NCI-H2107 treated with DMSO at 0.1 percent for 48 hours (cell line): ENCODE results near the gene EPS15.
"Not testable (repeated sequence)": the region's sequence is repeated elsewhere in the genome, so short reads cannot be mapped to it uniquely, and the experiment has no call there.

Experiments used
- DNase-seq: peaks from one replicate; lab custom pipeline; 2025; ENCODE audit not compliant: unreplicated experiment; lab: John Stamatoyannopoulos, UW

EPS15 gene

GRCh38 chr1:51474832-51475620 is 44.0 kb downstream of the EPS15 start:
- DNase-seq, result not testable (repeated sequence)

GRCh38 chr1:51473331-51474115 is 45.5 kb downstream of the EPS15 start:
- DNase-seq, result no peak

GRCh38 chr1:51472359-51472758 is 46.7 kb downstream of the EPS15 start:
- no peak for DNase-seq

GRCh38 chr1:51469518-51469917 is 49.5 kb downstream of the EPS15 start:
- no peak for DNase-seq

- no peak for DNase-seq
Measured at GRCh38 chr1:51464828-51465227, 54.2 kb downstream of the EPS15 start.

GRCh38 chr1:51463561-51463960 is 55.5 kb downstream of the EPS15 start:
- no peak for DNase-seq

GRCh38 chr1:51462289-51462688 is 56.8 kb downstream of the EPS15 start:
- DNase-seq, result not testable (repeated sequence)

- DNase-seq, result no peak
Measured at GRCh38 chr1:51454554-51454953, 64.5 kb downstream of the EPS15 start.

- DNase-seq, result no peak
Measured at GRCh38 chr1:51453010-51453409, 66.1 kb downstream of the EPS15 start.

GRCh38 chr1:51448844-51449454 is 70.1 kb downstream of the EPS15 start:
- not testable (repeated sequence) for DNase-seq

GRCh38 chr1:51445351-51446090 is 73.5 kb downstream of the EPS15 start:
- DNase-seq, result no peak

- DNase-seq, result peak; percentile 29
Measured at GRCh38 chr1:51444534-51445192, 74.4 kb downstream of the EPS15 start.

- no peak for DNase-seq
Measured at GRCh38 chr1:51444096-51444495, 75.0 kb downstream of the EPS15 start.

- no peak for DNase-seq
Measured at GRCh38 chr1:51443555-51443954, 75.5 kb downstream of the EPS15 start.

- DNase-seq, result no peak
Measured at GRCh38 chr1:51442616-51443015, 76.5 kb downstream of the EPS15 start.

- no peak for DNase-seq
Measured at GRCh38 chr1:51442198-51442597, 76.9 kb downstream of the EPS15 start.

GRCh38 chr1:51439895-51440294 is 79.2 kb downstream of the EPS15 start:
- peak; percentile 30 for DNase-seq

- no peak for DNase-seq
Measured at GRCh38 chr1:51439053-51439452, 80.0 kb downstream of the EPS15 start.

- not testable (repeated sequence) for DNase-seq
Measured at GRCh38 chr1:51437391-51437790, 81.7 kb downstream of the EPS15 start.

- no peak for DNase-seq
Measured at GRCh38 chr1:51435878-51436277, 83.2 kb downstream of the EPS15 start.
